HCT116 (cell line): ENCODE data around the gene GPR155. TPM values are rescaled to one million over a fixed set of nuclear protein-coding genes. Genes with fewer than 3 reads are reported as not detected.

Experiments used
- ATAC-seq: fragments of 200-7000 bp; cut with Tn5 transposase; 2 replicates; pipeline ENCODE4 v1.9.1; 2020; ENCODE audit warnings: mild to moderate bottlenecking, moderate library complexity
- BruUV-seq: library from RNA; stranded (reverse); fragments of 400-500 nt; replicated peaks from 2 replicates; lab custom pipeline; 2021; lab: Mats Ljungman, UMichigan
- CTCF ChIA-PET: fragments of 300-600 bp; sonication (Branson Sonifier 250); formaldehyde crosslinking; loops from one replicate; lab custom pipeline; 2021; ENCODE audit warnings: antibody characterized with exemption; lab: Charles Lee
- POLR2A ChIA-PET: fragments of 300-600, 350-600 bp; sonication (Branson Sonifier 250); formaldehyde crosslinking; loops from one replicate; lab custom pipeline; 2021; ENCODE audit warnings: antibody characterized with exemption; lab: Charles Lee
- RAD21 ChIA-PET, 2 experiments: fragments of 300-600 bp; sonication (Branson Sonifier 250); formaldehyde crosslinking; loops; one replicate each; lab custom pipeline; 2023; ENCODE audit warnings: low total read pairs in 2 of 2; ENCODE audit not compliant: uncharacterized antibody in 2 of 2, unreplicated experiment in 2 of 2, low non-redundant PET in 1 of 2; lab: Charles Lee
- DNase-seq: peaks from one replicate; pipeline ENCODE4 v3.0.0-alpha.2; 2010; ENCODE audit warnings: low read depth, low spot score
- H2AFZ ChIP-seq: fragments of 200-600 bp; shearing (Covaris generic), sonication (generic); 2 replicates; pipeline ENCODE4 v1.6.1; 2017; ENCODE audit warnings: low read depth, mixed run types, mixed read lengths, antibody characterized with exemption, low read length; ENCODE audit not compliant: poor library complexity, severe bottlenecking
- H3K27ac ChIP-seq: 2 replicates; pipeline ENCODE4 v1.5.1; 2012; ENCODE audit warnings: low read depth, low read length
- H3K27me3 ChIP-seq: fragments of 200-600 bp; sonication (generic); 2 replicates; pipeline ENCODE4 v1.6.1; 2016; ENCODE audit warnings: mixed run types, low read length, mixed read lengths; ENCODE audit not compliant: insufficient read depth
- H3K36me3 ChIP-seq, 2 experiments: fragments of 200-500 bp in 1 of 2; fragments of 200-600 bp in 1 of 2; sonication (Bioruptor generic) in 1 of 2; sonication (generic) in 1 of 2; 2 replicates each; pipeline versions ENCODE4 v1.5.1 to v1.6.1; 2014 to 2016; ENCODE audit warnings: low read length in 2 of 2, inconsistent platforms in 1 of 2, mixed read lengths in 1 of 2, mixed run types in 1 of 2; ENCODE audit not compliant: insufficient read depth in 2 of 2, control insufficient read depth in 1 of 2
- H3K4me1 ChIP-seq, 2 experiments: fragments of 200-600 bp in 1 of 2; sonication (generic) in 1 of 2; 2 replicates each; pipeline versions ENCODE4 v1.5.1 to v1.6.1; 2012 to 2017; ENCODE audit warnings: low read length in 2 of 2, inconsistent platforms in 1 of 2, mild to moderate bottlenecking in 1 of 2, mixed read lengths in 1 of 2, mixed run types in 1 of 2, moderate library complexity in 1 of 2; ENCODE audit not compliant: insufficient read depth in 2 of 2, control insufficient read depth in 1 of 2
- H3K4me2 ChIP-seq: fragments of 200-600 bp; sonication (generic); 2 replicates; pipeline ENCODE4 v1.6.1; 2017; ENCODE audit warnings: mixed run types, low read length, mixed read lengths
- H3K4me3 ChIP-seq, 2 experiments: fragments of 200-600 bp in 1 of 2; sonication (generic) in 1 of 2; replicated peaks in 1 of 2; 2 replicates each; pipeline ENCODE4 v1.5.1; 2011 to 2016; ENCODE audit warnings: low read length in 2 of 2, control low read depth in 1 of 2, low read depth in 1 of 2, mild to moderate bottlenecking in 1 of 2, mixed read lengths in 1 of 2, mixed run types in 1 of 2
- H3K79me2 ChIP-seq: fragments of 200-600 bp; sonication (generic); 2 replicates; pipeline ENCODE4 v1.6.1; 2017; ENCODE audit warnings: mild to moderate bottlenecking, mixed run types, low read length, moderate library complexity, mixed read lengths; ENCODE audit not compliant: insufficient read depth
- H3K9ac ChIP-seq: fragments of 200-600 bp; sonication (generic); 2 replicates; pipeline ENCODE4 v1.6.1; 2016; ENCODE audit warnings: low read length, mixed read lengths
- H3K9me2 ChIP-seq: fragments of 200-600 bp; sonication (generic), shearing (Covaris generic); 2 replicates; pipeline ENCODE4 v1.6.1; 2017; ENCODE audit warnings: mixed run types, mild to moderate bottlenecking, moderate library complexity; ENCODE audit not compliant: insufficient read depth
- H3K9me3 ChIP-seq, 2 experiments: fragments of 200-500 bp in 1 of 2; fragments of 200-600 bp in 1 of 2; sonication (Bioruptor generic) in 1 of 2; sonication (generic) in 1 of 2; 2 replicates each; pipeline ENCODE4 v1.6.1; 2014 to 2017; ENCODE audit warnings: low read length in 2 of 2, mixed read lengths in 2 of 2, inconsistent platforms in 1 of 2, low read depth in 1 of 2, mild to moderate bottlenecking in 1 of 2, mixed run types in 1 of 2, moderate library complexity in 1 of 2; ENCODE audit not compliant: control insufficient read depth in 1 of 2, insufficient read depth in 1 of 2
- H4K20me1 ChIP-seq: fragments of 200-600 bp; sonication (generic), shearing (Covaris generic); 2 replicates; pipeline ENCODE4 v1.6.1; 2017; ENCODE audit warnings: mixed run types, mild to moderate bottlenecking, moderate library complexity; ENCODE audit not compliant: insufficient read depth
- CEBPB ChIP-seq: IDR thresholded peaks from 2 replicates; pipeline ENCODE4 v1.6.1; 2012; ENCODE audit warnings: low read depth
- EGR1 ChIP-seq: IDR thresholded peaks from 2 replicates; pipeline ENCODE4 v1.6.1; 2012; ENCODE audit warnings: low read depth
- EZH2 ChIP-seq: fragments of 200-600 bp; sonication (generic); IDR thresholded peaks from 2 replicates; pipeline ENCODE4 v1.6.1; 2017; ENCODE audit warnings: antibody characterized with exemption, mixed run types
- JUND ChIP-seq: IDR thresholded peaks from 2 replicates; pipeline ENCODE4 v1.6.1; 2012
- MAX ChIP-seq: IDR thresholded peaks from 2 replicates; pipeline ENCODE4 v1.6.1; 2012
- POLR2AphosphoS5 ChIP-seq: IDR thresholded peaks from 2 replicates; pipeline ENCODE4 v1.6.1; 2011; ENCODE audit warnings: mild to moderate bottlenecking, low read depth, low read length, moderate library complexity
- RAD21 ChIP-seq: IDR thresholded peaks from 2 replicates; pipeline ENCODE4 v1.6.1; 2012; ENCODE audit warnings: low read depth, mild to moderate bottlenecking
- SRF ChIP-seq: IDR thresholded peaks from 2 replicates; pipeline ENCODE4 v1.6.1; 2012; ENCODE audit warnings: low read depth
- intact Hi-C: fragments of 100-400 bp; cut with micrococcal nuclease; formaldehyde crosslinking; loops from 2 replicates; pipeline ENCODE4 v1.10.0; 2022
- total RNA-seq: library from RNA; stranded (reverse); gene quantifications from one replicate; pipeline ENCODE4 v1.2.1, GENCODE V29; 2021; ENCODE audit not compliant: unreplicated experiment

The GPR155 gene
- total RNA-seq, 1 experiment from 2014 or later, result 3.8 TPM

GRCh38 chr2:174495365-174496012, 8.7 kb upstream of the GPR155 start:
- DNase-seq (no peak), ATAC-seq (no peak)
- no peaks in the 10 kb centered on the region for H3K27me3 ChIP-seq
- CTCF ChIA-PET, result no interaction called here
- TF ChIP-seq EZH2, result no peak
- TF ChIP-seq JUND, result no peak
- POLR2A ChIA-PET, result interaction anchor here (1.2 kb wide), 1 partner anchor 9 kb away, joined by 4 read pairs; the partner anchor contains the start of gene GPR155
- H3K9ac ChIP-seq, result no peak overlapping the region
- H3K9me3 ChIP-seq, result no peaks in the 10 kb centered on the region
- no peak overlapping the region for H3K27ac ChIP-seq
- no peaks in the 10 kb centered on the region; the same call in 1 of the 2 replicates for H3K9me2 ChIP-seq
- no peak overlapping the region for H3K4me3 ChIP-seq
- H3K4me1 ChIP-seq, result no peaks in the 10 kb centered on the region
- H2AFZ ChIP-seq, result no peak overlapping the region
- no peak overlapping the region for H3K4me2 ChIP-seq
- BruUV-seq, result no TSS peak
- no peaks in the 10 kb centered on the region for H4K20me1 ChIP-seq
- RAD21 ChIA-PET, result no interaction called here
- H3K79me2 ChIP-seq, result no peaks in the 10 kb centered on the region
- no peaks in the 10 kb centered on the region for H3K36me3 ChIP-seq
- intact Hi-C loops, result no loop called here

GRCh38 chr2:174493549-174494331, 6.9 kb upstream of the GPR155 start:
- ChIA-PET CTCF (no interaction called here), POLR2A (no interaction called here), RAD21 (no interaction called here)
- no peaks in the 10 kb centered on the region for H3K36me3 ChIP-seq
- intact Hi-C loops, result no loop called here
- H3K4me3 ChIP-seq, result no peak overlapping the region
- H3K27ac ChIP-seq, result no peak overlapping the region
- H4K20me1 ChIP-seq, result no peaks in the 10 kb centered on the region
- no peak for DNase-seq
- no peak overlapping the region for H2AFZ ChIP-seq
- no TSS peak for BruUV-seq
- no peak for ATAC-seq
- no peaks in the 10 kb centered on the region; the same call in 1 of the 2 replicates for H3K9me2 ChIP-seq
- H3K4me1 ChIP-seq, result no peaks in the 10 kb centered on the region
- H3K9me3 ChIP-seq, result no peaks in the 10 kb centered on the region
- H3K79me2 ChIP-seq, result no peaks in the 10 kb centered on the region
- H3K9ac ChIP-seq, result no peak overlapping the region
- TF ChIP-seq MAX, result no peak
- no peak for TF ChIP-seq EGR1
- no peak for TF ChIP-seq RAD21
- TF ChIP-seq SRF, result no peak
- no peak for TF ChIP-seq CEBPB
- TF ChIP-seq POLR2AphosphoS5, result no peak
- no peaks in the 10 kb centered on the region for H3K27me3 ChIP-seq
- no peak overlapping the region for H3K4me2 ChIP-seq
